Gastroesophageal sphincter (tissue), 4 donors: Measurements from ENCODE around the gene RGS14. TPM values are rescaled to one million over a fixed set of nuclear protein-coding genes. Genes with fewer than 3 reads are reported as not detected.
"Not testable (repeated sequence)": the region's sequence is repeated elsewhere in the genome, so short reads cannot be mapped to it uniquely, and the experiment has no call there.

ENCODE experiments used
- ATAC-seq: fragments of 150-250 bp; one replicate; pipeline ENCODE4 v1.9.1; 2016; ENCODE audit warnings: mild to moderate bottlenecking, moderate library complexity
- H3K27ac ChIP-seq, 4 donors: fragments of 200-600 bp; sonication (generic) in 3 of 4; 1 replicate in 3 of 4; 2 replicates in 1 of 4; pipeline ENCODE4 v1.5.1; 2016 to 2019
- H3K27me3 ChIP-seq: fragments of 200-600 bp; sonication (generic); one replicate; pipeline ENCODE4 v1.5.1; 2019
- H3K36me3 ChIP-seq, 2 donors: fragments of 200-600 bp; sonication (generic); one replicate each; pipeline ENCODE4 v1.5.1; 2019; ENCODE audit warnings: control low read depth in 1 of 2
- H3K4me1 ChIP-seq, 3 donors: fragments of 200-600 bp; sonication (generic); 1 replicate in 2 of 3; 2 replicates in 1 of 3; pipeline ENCODE4 v1.5.1; 2016 to 2019; ENCODE audit warnings: control low read depth in 2 of 3
- H3K4me3 ChIP-seq, 2 donors: fragments of 200-600 bp; sonication (generic); one replicate each; pipeline ENCODE4 v1.5.1; 2019; ENCODE audit warnings: mild to moderate bottlenecking in 1 of 2, moderate library complexity in 1 of 2
- H3K9me3 ChIP-seq, 3 donors: fragments of 200-600 bp; sonication (generic); one replicate each; pipeline ENCODE4 v1.5.1; 2017 to 2019; ENCODE audit warnings: control low read depth in 2 of 3
- EP300 ChIP-seq: sonication (generic); formaldehyde crosslinking; IDR thresholded peaks from one replicate; pipeline ENCODE4 v1.6.1; 2017; ENCODE audit warnings: antibody characterized with exemption, mild to moderate bottlenecking
- POLR2A ChIP-seq, 2 donors: fragments of 450-650 bp; IDR thresholded peaks; one replicate each; pipeline ENCODE4 v1.6.1; 2017; ENCODE audit warnings: antibody characterized with exemption in 2 of 2, mild to moderate bottlenecking in 2 of 2, moderate library complexity in 1 of 2
- POLR2AphosphoS5 ChIP-seq: sonication (generic); formaldehyde crosslinking; IDR thresholded peaks from one replicate; pipeline ENCODE4 v1.6.1; 2017; ENCODE audit warnings: antibody characterized with exemption
- WGBS, 2 donors: methylation state at CpG; one replicate each; pipeline ENCODE4 v1.1.5; 2018; ENCODE audit warnings: low coverage in 1 of 2; 5-methylcytosine and 5-hydroxymethylcytosine counted together
- total RNA-seq, 4 donors: library from RNA; depleted of rRNA; stranded (reverse); fragments of >200 nt; gene quantifications; one replicate each; pipeline ENCODE4 v1.1.0, GENCODE V29; 2016
- TF ChIP-seq, protein P1 (sequence below), 4 experiments: fragments of 200-600 bp in 2 of 4; fragments of 450-650 bp in 2 of 4; sonication (generic) in 1 of 4; IDR thresholded peaks; one replicate each; pipeline ENCODE4 v1.5.1; 2017 to 2019; ENCODE audit warnings: antibody characterized with exemption in 4 of 4, mild to moderate bottlenecking in 2 of 4, moderate library complexity in 2 of 4

The RGS14 gene
- total RNA-seq, 4 donors from 2014 or later = 7.6 to 20.1 (median 13.7) TPM

DNA sequence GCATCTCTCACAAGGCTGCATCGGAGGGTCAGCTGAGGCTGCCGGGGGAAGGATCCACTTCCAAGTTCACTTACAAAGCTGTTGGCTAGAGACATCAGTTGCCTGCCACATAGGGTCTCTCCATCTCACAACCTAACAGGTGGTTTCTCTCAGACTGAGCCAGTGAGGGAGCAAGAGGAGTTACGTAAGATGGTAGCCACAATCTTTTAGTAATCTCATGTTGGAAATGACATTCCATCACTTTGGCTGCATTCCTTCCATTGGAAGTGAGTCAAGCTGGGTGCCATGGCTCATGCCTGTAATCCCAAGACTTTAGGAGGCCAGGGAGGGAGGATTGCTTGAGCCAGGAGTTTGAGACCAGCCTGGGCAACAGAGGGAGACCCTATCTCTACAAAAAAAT lies 61.3 kb downstream of the RGS14 start:
- Histone ChIP-seq H3K4me3 (no peak overlapping the region), H3K27me3 (no peaks in the 10 kb centered on the region), H3K4me1 (peaks cover 0 to 6% (median 0%) of the 10 kb centered on the region in 3 donors), H3K9me3 (no peaks in the 10 kb centered on the region), H3K27ac (no peak overlapping the region), H3K36me3 (no peaks in the 10 kb centered on the region)
- peak; percentile 41 for ATAC-seq
- TF ChIP-seq POLR2A (IDR thresholded peaks at IDR 0.05) (no peak), POLR2AphosphoS5 (no peak), EP300 (no peak)
- TF ChIP-seq, protein P1, sequence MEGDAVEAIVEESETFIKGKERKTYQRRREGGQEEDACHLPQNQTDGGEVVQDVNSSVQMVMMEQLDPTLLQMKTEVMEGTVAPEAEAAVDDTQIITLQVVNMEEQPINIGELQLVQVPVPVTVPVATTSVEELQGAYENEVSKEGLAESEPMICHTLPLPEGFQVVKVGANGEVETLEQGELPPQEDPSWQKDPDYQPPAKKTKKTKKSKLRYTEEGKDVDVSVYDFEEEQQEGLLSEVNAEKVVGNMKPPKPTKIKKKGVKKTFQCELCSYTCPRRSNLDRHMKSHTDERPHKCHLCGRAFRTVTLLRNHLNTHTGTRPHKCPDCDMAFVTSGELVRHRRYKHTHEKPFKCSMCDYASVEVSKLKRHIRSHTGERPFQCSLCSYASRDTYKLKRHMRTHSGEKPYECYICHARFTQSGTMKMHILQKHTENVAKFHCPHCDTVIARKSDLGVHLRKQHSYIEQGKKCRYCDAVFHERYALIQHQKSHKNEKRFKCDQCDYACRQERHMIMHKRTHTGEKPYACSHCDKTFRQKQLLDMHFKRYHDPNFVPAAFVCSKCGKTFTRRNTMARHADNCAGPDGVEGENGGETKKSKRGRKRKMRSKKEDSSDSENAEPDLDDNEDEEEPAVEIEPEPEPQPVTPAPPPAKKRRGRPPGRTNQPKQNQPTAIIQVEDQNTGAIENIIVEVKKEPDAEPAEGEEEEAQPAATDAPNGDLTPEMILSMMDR (IDR thresholded peaks at IDR 0.05) = no peak
- WGBS, 2 donors = 50% methylated on average over 2 of the region's 3 CpGs; no CpG with 5 or more reads in 1 of the 2 donors

DNA sequence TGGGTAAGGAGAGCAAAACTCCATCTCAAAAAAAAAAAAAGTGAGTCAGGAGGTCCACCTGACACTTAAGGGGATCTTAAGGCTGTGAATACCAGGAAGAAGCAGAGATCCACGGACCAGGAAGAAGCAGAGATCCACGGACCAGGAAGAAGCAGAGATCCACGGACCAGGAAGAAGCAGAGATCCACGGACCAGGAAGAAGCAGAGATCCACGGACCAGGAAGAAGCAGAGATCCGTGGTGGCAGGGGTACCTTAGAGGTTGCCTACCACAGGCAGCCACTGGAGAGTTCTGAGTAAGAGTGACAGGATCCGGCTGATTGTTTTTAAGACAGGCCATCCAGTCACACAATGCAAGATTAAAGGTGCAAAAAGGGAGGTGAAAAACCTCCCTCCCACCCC lies 62.7 kb downstream of the RGS14 start:
- not testable (repeated sequence) for H3K9me3 ChIP-seq, H3K27ac ChIP-seq, H3K36me3 ChIP-seq, H3K27me3 ChIP-seq, H3K4me3 ChIP-seq, ATAC-seq
- 63 to 83% methylated on average over 5 to 7 of the region's 7 CpGs for WGBS, 2 donors
- peaks cover 0 to 11% (median 0%) of the 10 kb centered on the region in 3 donors for H3K4me1 ChIP-seq

GRCh38 chr5:177421062-177421798 lies 63.5 kb downstream of the RGS14 start:
- no peak for ATAC-seq
- WGBS, 2 donors = 37 to 79% methylated on average over 2 to 6 of the region's 6 CpGs

More at GRCh38 chr5:177421062-177421798, 63.5 kb downstream of the RGS14 start:
- H3K27me3 ChIP-seq = no peaks in the 10 kb centered on the region
- H3K4me1 ChIP-seq = peaks cover 0 to 14% (median 0%) of the 10 kb centered on the region in 3 donors
- H3K27ac ChIP-seq = no peak overlapping the region
- H3K9me3 ChIP-seq = no peaks in the 10 kb centered on the region
- no peak overlapping the region for H3K4me3 ChIP-seq
- no peak for TF ChIP-seq EP300
- no peak for TF ChIP-seq POLR2A (IDR thresholded peaks at IDR 0.05)
- TF ChIP-seq POLR2AphosphoS5 = no peak
- TF ChIP-seq, protein P1 (IDR thresholded peaks at IDR 0.05) = no peak
- H3K36me3 ChIP-seq = no peaks in the 10 kb centered on the region

Other genes with a start within 250 kb of the RGS14 start
- 10 to 100 TPM; 41.1 to 58.4 (median 49.5) TPM for gene NSD1, start 224.2 kb upstream of the RGS14 start, total RNA-seq
- 10 to 100 TPM; 21.4 to 32.4 (median 24.8) TPM for gene RAB24, start 54.2 kb upstream of the RGS14 start, total RNA-seq
- 10 to 100 TPM; 60.4 to 97.5 (median 73.5) TPM for gene PRELID1, start 54.1 kb upstream of the RGS14 start, total RNA-seq
- 10 to 100 TPM in 1 of 4 donors, 1 to 10 TPM in 3; 1.7 to 10.9 (median 6.3) TPM for gene MXD3, start 46.0 kb upstream of the RGS14 start, total RNA-seq
- 100 to 1,000 TPM in 3 of 4 donors, 10 to 100 TPM in 1; 78.1 to 147 (median 111) TPM for gene LMAN2, start 6.3 kb upstream of the RGS14 start, total RNA-seq
- gene SLC34A1, start 26.5 kb downstream of the RGS14 start, total RNA-seq = under 1 TPM in 1 of 4 donors, not detected in 3; 0.12 TPM
- gene PFN3, start 42.7 kb downstream of the RGS14 start, total RNA-seq = not detected
- gene F12, start 51.6 kb downstream of the RGS14 start, total RNA-seq = under 1 TPM in 2 of 4 donors, not detected in 2; 0.27 to 0.89 TPM
- gene GRK6, start 68.8 kb downstream of the RGS14 start, total RNA-seq = 10 to 100 TPM; 20.7 to 42.3 (median 31.5) TPM
- gene PRR7, start 88.9 kb downstream of the RGS14 start, total RNA-seq = 1 to 10 TPM in 3 of 4 donors, not detected in 1; 1.6 to 2.7 (median 2.2) TPM
- gene DBN1, start 115.7 kb downstream of the RGS14 start, total RNA-seq = 100 to 1,000 TPM in 3 of 4 donors, 10 to 100 TPM in 1; 87.1 to 154 (median 124) TPM
- 100 to 1,000 TPM; 336 to 863 (median 437) TPM for gene PDLIM7, start 139.7 kb downstream of the RGS14 start, total RNA-seq
- 10 to 100 TPM in 1 of 4 donors, 1 to 10 TPM in 3; 6.1 to 16.6 (median 6.6) TPM for gene DOK3, start 151.9 kb downstream of the RGS14 start, total RNA-seq
- 10 to 100 TPM; 64.5 to 80.8 (median 68.5) TPM for gene DDX41, start 159.0 kb downstream of the RGS14 start, total RNA-seq
- 10 to 100 TPM; 29.7 to 90.3 (median 44.5) TPM for gene FAM193B, start 196.6 kb downstream of the RGS14 start, total RNA-seq
- 10 to 100 TPM; 50.9 to 86.4 (median 72.9) TPM for gene TMED9, start 234.3 kb downstream of the RGS14 start, total RNA-seq
- 10 to 100 TPM; 10.2 to 19.5 (median 15.5) TPM for gene B4GALT7, start 242.2 kb downstream of the RGS14 start, total RNA-seq